ENCODE data around the gene MORN4. TPM values are rescaled to one million over a fixed set of nuclear protein-coding genes. Genes with fewer than 3 reads are reported as not detected.

Gene MORN4
- total RNA-seq, 2 experiments from 2014 or later = 3.2 to 3.9 TPM

DNA sequence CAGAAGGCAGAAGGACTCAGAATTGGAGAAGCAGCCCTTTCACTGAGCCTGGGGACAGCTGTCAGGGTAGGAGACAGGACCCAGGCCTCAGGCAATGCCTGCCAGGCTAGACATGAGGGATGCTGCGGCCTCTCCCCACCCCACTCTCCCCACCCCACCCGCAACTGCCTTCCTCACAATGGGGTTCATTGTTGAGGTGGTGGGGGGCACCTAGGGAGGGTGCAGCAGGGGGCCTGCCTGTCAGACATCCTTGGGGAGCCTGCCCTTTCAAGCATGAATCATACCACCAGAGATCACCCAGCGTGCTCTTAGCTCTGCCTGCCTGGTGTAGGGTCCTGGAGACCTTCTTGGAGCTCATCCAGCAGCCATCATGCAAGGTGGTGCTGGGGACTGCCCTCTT, 43.8 kb downstream of the MORN4 start, which contains the start of gene C10orf62:
C10orf62 (plus strand) TSS at position 243 of the 400 bp plus-strand sequence. CDS start 177 bp downstream, outside the sequence.
- no peak within 1 kb of the TSS for H3K27ac Mint-ChIP-seq
- ChIA-PET POLR2A (no interaction called here), CTCF (interaction anchor here (1.7 kb wide), 1 partner anchor 17 kb away, joined by 14 read pairs; the partner anchor contains the start of gene ANKRD2)
- intact Hi-C loops (cut with micrococcal nuclease) = no loop called here
- H3K9me3 Mint-ChIP-seq = no peaks in the 10 kb centered on the region
- H3K36me3 Mint-ChIP-seq (ENCODE audit: low read depth) = no peaks in the 10 kb centered on the region
- no peak within 1 kb of the TSS for H3K4me3 Mint-ChIP-seq
- no peaks in the 10 kb centered on the region for H3K27me3 Mint-ChIP-seq
- TF ChIP-seq CTCF (IDR thresholded peaks at IDR 0.05) = no peak
- no peaks in the 10 kb centered on the region for H3K4me1 Mint-ChIP-seq (ENCODE audit: low read depth)
- DNase-seq = no peak
- ATAC-seq = no peak

DNA sequence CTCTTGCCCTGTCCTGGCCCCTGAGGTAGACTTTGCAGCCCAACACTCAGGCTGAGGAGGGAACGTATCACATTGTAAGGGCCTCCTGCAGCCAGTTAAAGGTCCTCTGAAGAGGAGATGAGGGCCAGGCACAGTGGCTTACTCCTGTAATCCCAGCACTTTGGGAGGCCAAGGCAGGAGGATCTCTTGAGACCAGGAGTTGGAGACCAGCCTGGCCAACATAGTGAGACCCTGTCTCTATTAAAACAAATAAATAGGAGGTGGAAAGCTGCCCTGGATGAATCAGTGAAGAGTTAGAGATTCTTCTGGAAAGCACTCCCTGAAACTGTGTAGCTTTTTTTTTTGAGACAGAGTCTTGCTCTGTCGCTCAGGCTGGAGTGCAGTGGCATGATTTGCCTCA, 46.1 kb downstream of the MORN4 start:
- Mint-ChIP-seq H3K9me3 (no peaks in the 10 kb centered on the region), H3K36me3 (ENCODE audit: low read depth) (no peaks in the 10 kb centered on the region), H3K27ac (no peak overlapping the region), H3K4me3 (no peak overlapping the region), H3K4me1 (ENCODE audit: low read depth) (no peaks in the 10 kb centered on the region), H3K27me3 (no peaks in the 10 kb centered on the region)
- intact Hi-C loops (cut with micrococcal nuclease) = no loop called here
- POLR2A ChIA-PET = no interaction called here
- DNase-seq (no peak), ATAC-seq (no peak)
- TF ChIP-seq CTCF (IDR thresholded peaks at IDR 0.05) = no peak
- CTCF ChIA-PET = interaction anchor here (1.4 kb wide), 1 partner anchor 15 kb away, joined by 6 read pairs; the partner anchor contains the start of gene ANKRD2

DNA sequence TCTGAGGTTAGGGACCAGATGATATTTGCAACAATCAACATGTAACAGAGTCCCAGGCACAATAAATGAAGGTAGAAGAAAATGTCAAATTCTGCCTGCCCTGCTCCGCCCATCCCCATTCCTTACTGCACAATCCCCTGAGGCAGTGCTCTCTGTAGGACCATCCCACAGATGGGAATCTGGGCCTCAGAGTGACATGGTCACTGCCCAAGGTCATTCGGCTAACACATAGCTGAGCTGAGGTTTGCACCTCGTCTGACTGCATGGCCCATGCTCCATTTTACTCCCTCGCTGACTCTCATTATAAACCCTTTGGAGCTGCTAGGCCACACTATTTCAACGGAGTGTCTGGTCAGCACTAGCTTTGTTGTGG, 47.9 kb downstream of the MORN4 start:
- no peak for ATAC-seq
- no peak overlapping the region for H3K27ac Mint-ChIP-seq
- TF ChIP-seq CTCF (IDR thresholded peaks at IDR 0.05) = no peak
- DNase-seq = no peak
- CTCF ChIA-PET = interaction anchor here (1.9 kb wide), 1 partner anchor 91 kb away, joined by 4 read pairs; no protein-coding TSS in a partner anchor
- H3K36me3 Mint-ChIP-seq (ENCODE audit: low read depth) = no peaks in the 10 kb centered on the region
- no peaks in the 10 kb centered on the region for H3K4me1 Mint-ChIP-seq (ENCODE audit: low read depth)
- no peak overlapping the region for H3K4me3 Mint-ChIP-seq
- H3K27me3 Mint-ChIP-seq = no peaks in the 10 kb centered on the region
- intact Hi-C loops (cut with micrococcal nuclease) = no loop called here
- POLR2A ChIA-PET = no interaction called here
- no peaks in the 10 kb centered on the region for H3K9me3 Mint-ChIP-seq

DNA sequence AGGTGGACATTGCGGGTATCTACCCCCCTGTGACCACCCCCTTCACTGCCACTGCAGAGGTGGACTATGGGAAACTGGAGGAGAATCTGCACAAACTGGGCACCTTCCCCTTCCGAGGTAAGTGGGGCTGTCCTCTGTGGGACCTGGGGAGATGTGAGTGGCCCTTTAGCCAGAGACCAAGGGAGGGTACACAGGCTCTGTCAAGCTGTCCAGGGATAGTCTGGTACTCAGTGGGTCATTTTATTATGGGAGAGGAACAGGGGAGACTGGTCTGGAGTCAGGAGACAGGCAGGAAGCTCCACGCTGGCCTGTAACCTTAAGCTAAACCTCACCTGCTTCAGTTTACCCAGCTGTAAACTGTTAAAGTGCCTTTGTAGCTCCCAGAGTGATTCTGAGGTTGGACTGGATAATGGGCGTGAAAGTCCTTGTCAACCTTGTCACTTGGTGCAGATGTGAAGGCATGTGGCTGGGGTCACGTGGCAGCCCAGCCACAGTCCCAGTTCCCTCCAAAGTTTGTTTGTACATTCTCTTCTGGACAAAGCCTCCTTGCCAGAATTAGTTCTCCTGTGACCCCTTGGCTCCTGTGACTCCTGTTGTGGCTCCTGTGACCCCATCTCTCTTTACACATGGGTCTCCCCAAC, 48.4 kb downstream of the MORN4 start:
- no peaks in the 10 kb centered on the region for H3K4me1 Mint-ChIP-seq (ENCODE audit: low read depth)
- no peaks in the 10 kb centered on the region for H3K27me3 Mint-ChIP-seq
- no peak for ATAC-seq
- no peak for TF ChIP-seq CTCF (IDR thresholded peaks at IDR 0.05)
- no peak overlapping the region for H3K27ac Mint-ChIP-seq
- no peak for DNase-seq
- ChIA-PET POLR2A (no interaction called here), CTCF (interaction anchor here (1.4 to 1.9 kb wide), 2 partner anchors 13 to 91 kb away, joined by 4 to 5 read pairs; partner anchors contain the start of gene ANKRD2)
- H3K4me3 Mint-ChIP-seq = no peak overlapping the region
- intact Hi-C loops (cut with micrococcal nuclease) = no loop called here
- no peaks in the 10 kb centered on the region for H3K9me3 Mint-ChIP-seq
- no peaks in the 10 kb centered on the region for H3K36me3 Mint-ChIP-seq (ENCODE audit: low read depth)

DNA sequence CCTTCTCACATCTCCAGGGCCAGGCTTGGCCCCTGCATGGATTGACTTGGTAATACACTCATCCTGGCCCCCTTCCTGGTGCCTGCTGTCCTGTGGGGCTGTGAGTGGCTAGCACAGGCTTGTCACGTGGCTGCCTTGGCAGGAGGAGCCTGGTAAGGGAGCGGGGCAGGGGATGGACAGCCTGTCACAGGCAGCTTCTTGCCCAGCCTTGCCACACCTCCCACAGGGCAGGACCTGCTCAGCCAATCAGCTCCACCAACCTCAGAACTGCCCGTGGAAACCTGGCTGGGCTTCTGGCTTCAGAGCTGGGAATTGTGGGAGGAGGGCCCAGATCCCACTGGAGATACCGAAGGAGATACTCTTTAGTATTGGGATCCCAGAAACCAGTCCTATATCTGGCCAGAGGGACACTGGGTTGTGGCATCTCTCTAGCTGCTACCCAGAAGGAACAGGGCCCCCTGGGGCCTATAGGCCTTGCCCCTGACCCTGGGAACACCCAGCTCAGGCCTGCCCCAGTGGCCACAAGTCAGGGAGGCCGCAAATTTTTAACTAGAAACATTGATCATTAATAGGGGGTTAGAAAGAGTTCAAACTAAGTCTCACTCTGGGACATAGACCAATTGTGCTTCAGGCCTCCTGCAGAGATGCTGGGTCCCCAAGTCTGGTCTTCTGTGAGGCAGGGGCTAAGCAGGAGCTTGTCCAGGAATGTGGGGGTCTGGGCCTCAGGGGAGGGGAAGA, 49.1 kb downstream of the MORN4 start, which contains the start of gene HOGA1:
HOGA1 (plus strand) TSS at position 330 of the 738 bp plus-strand sequence; CDS start at position 645, 315 bp downstream.
- DNase-seq = no peak
- Mint-ChIP-seq H3K27ac (no peak within 1 kb of the TSS), H3K4me3 (no peak within 1 kb of the TSS), H3K36me3 (ENCODE audit: low read depth) (no peaks in the 10 kb centered on the region), H3K9me3 (no peaks in the 10 kb centered on the region), H3K4me1 (ENCODE audit: low read depth) (no peaks in the 10 kb centered on the region), H3K27me3 (no peaks in the 10 kb centered on the region)
- POLR2A ChIA-PET = no interaction called here
- intact Hi-C loops (cut with micrococcal nuclease) = no loop called here
- no peak for TF ChIP-seq CTCF (IDR thresholded peaks at IDR 0.05)
- CTCF ChIA-PET = interaction anchor here (1.0 to 1.9 kb wide), 5 partner anchors 11 to 92 kb away, joined by 3 to 5 read pairs (median 4); partner anchors contain the start of gene ANKRD2
- ATAC-seq = no peak

Measured in activated CD8-positive, alpha-beta T cell treated with anti-CD3 and anti-CD28 coated beads for 36 hours (primary cell).